WTC11 (cell line): ENCODE data around the gene EBF3.

ENCODE experiments used
- SMAD3 ChIP-seq: sonication (generic); formaldehyde crosslinking; IDR thresholded peaks from 2 replicates; pipeline ENCODE4 v1.8.0; 2022; ENCODE audit warnings: missing genetic modification reagents, mild to moderate bottlenecking, borderline replicate concordance
- ZNF121 ChIP-seq: sonication (generic); formaldehyde crosslinking; IDR thresholded peaks from 2 replicates; pipeline ENCODE4 v1.8.0; 2023; ENCODE audit warnings: missing genetic modification reagents
- ZNF263 ChIP-seq: sonication (generic); formaldehyde crosslinking; IDR thresholded peaks from 2 replicates; pipeline ENCODE4 v1.8.1; 2022; ENCODE audit warnings: low read depth, mild to moderate bottlenecking, moderate library complexity, missing genetic modification reagents
- TF ChIP-seq, protein P1 (sequence below): fragments of 200-600 bp; IDR thresholded peaks from 2 replicates; pipeline ENCODE4 v1.8.0; 2022; ENCODE audit warnings: antibody characterized with exemption

DNA sequence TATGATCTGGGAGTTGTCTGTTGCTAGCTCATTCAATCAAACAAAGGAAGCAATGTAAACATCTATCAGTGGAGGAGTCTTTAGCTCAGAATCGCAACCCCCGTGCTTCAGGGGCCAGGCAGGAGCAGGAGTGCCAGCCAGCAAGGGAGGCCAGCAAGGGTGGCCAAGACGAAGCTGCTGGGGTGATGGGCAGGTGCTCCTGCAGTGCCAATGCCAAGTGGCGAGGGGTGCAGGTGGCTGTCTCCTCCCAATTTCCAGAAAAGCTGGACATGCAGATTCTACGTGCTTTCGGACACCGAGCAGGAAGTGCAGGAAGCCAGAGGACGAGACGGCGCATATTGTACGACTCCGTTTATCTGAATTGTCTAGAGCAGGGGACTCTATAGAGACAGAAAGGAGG lies 48.1 kb upstream of the EBF3 start:
- TF ChIP-seq, protein P1, sequence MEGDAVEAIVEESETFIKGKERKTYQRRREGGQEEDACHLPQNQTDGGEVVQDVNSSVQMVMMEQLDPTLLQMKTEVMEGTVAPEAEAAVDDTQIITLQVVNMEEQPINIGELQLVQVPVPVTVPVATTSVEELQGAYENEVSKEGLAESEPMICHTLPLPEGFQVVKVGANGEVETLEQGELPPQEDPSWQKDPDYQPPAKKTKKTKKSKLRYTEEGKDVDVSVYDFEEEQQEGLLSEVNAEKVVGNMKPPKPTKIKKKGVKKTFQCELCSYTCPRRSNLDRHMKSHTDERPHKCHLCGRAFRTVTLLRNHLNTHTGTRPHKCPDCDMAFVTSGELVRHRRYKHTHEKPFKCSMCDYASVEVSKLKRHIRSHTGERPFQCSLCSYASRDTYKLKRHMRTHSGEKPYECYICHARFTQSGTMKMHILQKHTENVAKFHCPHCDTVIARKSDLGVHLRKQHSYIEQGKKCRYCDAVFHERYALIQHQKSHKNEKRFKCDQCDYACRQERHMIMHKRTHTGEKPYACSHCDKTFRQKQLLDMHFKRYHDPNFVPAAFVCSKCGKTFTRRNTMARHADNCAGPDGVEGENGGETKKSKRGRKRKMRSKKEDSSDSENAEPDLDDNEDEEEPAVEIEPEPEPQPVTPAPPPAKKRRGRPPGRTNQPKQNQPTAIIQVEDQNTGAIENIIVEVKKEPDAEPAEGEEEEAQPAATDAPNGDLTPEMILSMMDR: no peak
- TF ChIP-seq ZNF263 (no peak), ZNF121 (CRISPR knock-in tag) (no peak), SMAD3 (CRISPR knock-in tag) (no peak)
